ENCODE measurements around the gene SPDYE2.
"Not testable (repeated sequence)": the region's sequence is repeated elsewhere in the genome, so short reads cannot be mapped to it uniquely, and the experiment has no call there.

The SPDYE2 gene

GRCh38 chr7:102592477-102593019 is 41.5 kb downstream of the SPDYE2 start:
- not testable (repeated sequence) for FAIRE-seq; DNase-seq (ENCODE audit: insufficient read length, low spot score)

- DNase-seq (ENCODE audit: insufficient read length, low spot score); FAIRE-seq: not testable (repeated sequence)
Measured at GRCh38 chr7:102593637-102594334, 42.8 kb downstream of the SPDYE2 start.

GRCh38 chr7:102596036-102596435 is 45.0 kb downstream of the SPDYE2 start:
- DNase-seq (ENCODE audit: insufficient read length, low spot score); FAIRE-seq: not testable (repeated sequence)

GRCh38 chr7:102599699-102600098 is 48.7 kb downstream of the SPDYE2 start:
- not testable (repeated sequence) for DNase-seq (ENCODE audit: insufficient read length, low spot score); FAIRE-seq

GRCh38 chr7:102602317-102602716 is 51.3 kb downstream of the SPDYE2 start:
- FAIRE-seq; DNase-seq (ENCODE audit: insufficient read length, low spot score): not testable (repeated sequence)

- not testable (repeated sequence) for DNase-seq (ENCODE audit: insufficient read length, low spot score)
Measured at GRCh38 chr7:102604431-102605145, 53.6 kb downstream of the SPDYE2 start.

GRCh38 chr7:102606848-102607247 is 55.8 kb downstream of the SPDYE2 start:
- DNase-seq (ENCODE audit: insufficient read length, low spot score); FAIRE-seq: not testable (repeated sequence)

More at GRCh38 chr7:102604431-102605145, 53.6 kb downstream of the SPDYE2 start:
- FAIRE-seq, result not testable (repeated sequence)

GRCh38 chr7:102609734-102610133 is 58.7 kb downstream of the SPDYE2 start:
- not testable (repeated sequence) for DNase-seq (ENCODE audit: insufficient read length, low spot score); FAIRE-seq

- DNase-seq (ENCODE audit: insufficient read length, low spot score); FAIRE-seq: not testable (repeated sequence)
Measured at GRCh38 chr7:102610441-102610840, 59.4 kb downstream of the SPDYE2 start.

GRCh38 chr7:102611013-102611674 is 60.1 kb downstream of the SPDYE2 start:
- FAIRE-seq, result peak; percentile 43
- DNase-seq (ENCODE audit: insufficient read length, low spot score), result not testable (repeated sequence)

GRCh38 chr7:102611675-102612325 is 60.8 kb downstream of the SPDYE2 start:
- not testable (repeated sequence) for DNase-seq (ENCODE audit: insufficient read length, low spot score)
- FAIRE-seq, result peak; percentile 52
